K562 (cell line): ENCODE measurements around the gene FAM171A1. TPM values are rescaled to one million over a fixed set of nuclear protein-coding genes. Genes with fewer than 3 reads are reported as not detected.

ENCODE experiments used
- ATF4 ChIP-seq: fragments of 450-650 bp; formaldehyde crosslinking; IDR thresholded peaks from 2 replicates; pipeline ENCODE4 v1.4.0; 2022; ENCODE audit warnings: mild to moderate bottlenecking, moderate library complexity
- ATF7 ChIP-seq: fragments of 450-650 bp; IDR thresholded peaks from 2 replicates; pipeline ENCODE4 v1.7.1; 2014; ENCODE audit warnings: mild to moderate bottlenecking, moderate library complexity
- BRF2 ChIP-seq: IDR thresholded peaks from 3 replicates; pipeline ENCODE4 v1.6.1; 2011; ENCODE audit warnings: borderline replicate concordance, mild to moderate bottlenecking; ENCODE audit not compliant: insufficient read length, insufficient read depth
- CBX5 ChIP-seq: IDR thresholded peaks from 2 replicates; pipeline ENCODE4 v1.6.1; 2014; ENCODE audit warnings: low read depth, borderline replicate concordance
- CEBPG ChIP-seq, 3 experiments: fragments of 200-800 bp in 1 of 3; sonication (Bioruptor generic) in 1 of 3; sonication (generic) in 1 of 3; formaldehyde crosslinking in 1 of 3; IDR thresholded peaks in 2 of 3; conservative IDR thresholded peaks in 1 of 3; 2 replicates each; pipeline versions ENCODE4 v1.6.1 to v1.8.0; 2016 to 2022; ENCODE audit warnings: missing compliant biosample characterization in 2 of 3, missing genetic modification characterization in 2 of 3, mild to moderate bottlenecking in 1 of 3, missing genetic modification reagents in 1 of 3
- CREB3L1 ChIP-seq: fragments of 450-650 bp; IDR thresholded peaks from 2 replicates; pipeline ENCODE4 v1.6.1; 2014; ENCODE audit warnings: low read depth, mild to moderate bottlenecking, moderate library complexity, borderline replicate concordance
- CTBP1 ChIP-seq: fragments of 450-650 bp; IDR thresholded peaks from 2 replicates; pipeline ENCODE4 v1.6.1; 2016; ENCODE audit warnings: borderline replicate concordance
- ELF4 ChIP-seq: fragments of 450-650 bp; formaldehyde crosslinking; IDR thresholded peaks from 2 replicates; pipeline ENCODE4 v1.4.0; 2022; ENCODE audit warnings: missing genetic modification characterization
- HMBOX1 ChIP-seq: sonication (generic); IDR thresholded peaks from 2 replicates; pipeline ENCODE4 v1.6.1; 2016
- IRF9 ChIP-seq: fragments of 450-650 bp; IDR thresholded peaks from 2 replicates; pipeline ENCODE4 v1.6.1; 2016; ENCODE audit warnings: missing biosample characterization, missing genetic modification characterization
- KLF16 ChIP-seq: IDR thresholded peaks from 2 replicates; pipeline ENCODE4 v1.6.1; 2016; ENCODE audit warnings: antibody characterized with exemption
- NR3C1 ChIP-seq: sonication (generic); formaldehyde crosslinking; IDR thresholded peaks from 2 replicates; pipeline ENCODE4 v1.8.1; 2022; ENCODE audit warnings: missing genetic modification reagents
- NUFIP1 ChIP-seq: fragments of 450-650 bp; IDR thresholded peaks from 2 replicates; pipeline ENCODE4 v1.6.1; 2018; ENCODE audit not compliant: partially characterized antibody
- PML ChIP-seq: IDR thresholded peaks from 2 replicates; pipeline ENCODE4 v1.6.1; 2012; ENCODE audit warnings: low read length, inconsistent platforms
- RHOXF2B ChIP-seq: fragments of 250-450 bp; sonication (Bioruptor Pico); conservative IDR thresholded peaks from 2 replicates; pipeline ENCODE4 v1.5.1; 2021
- SMARCE1 ChIP-seq: fragments of 450-650 bp; IDR thresholded peaks from 2 replicates; pipeline ENCODE4 v1.7.1; 2016; ENCODE audit warnings: mild to moderate bottlenecking
- TAF9B ChIP-seq: fragments of 450-650 bp; IDR thresholded peaks from 2 replicates; pipeline ENCODE4 v1.6.1; 2018; ENCODE audit warnings: mild to moderate bottlenecking; ENCODE audit not compliant: partially characterized antibody
- TBL1XR1 ChIP-seq, 2 experiments: IDR thresholded peaks; 2 replicates each; pipeline ENCODE4 v1.6.1; 2012; ENCODE audit warnings: improper control_type of control experiment in 2 of 2, low read length in 2 of 2, mild to moderate bottlenecking in 1 of 2
- TCF3 ChIP-seq: sonication (generic); formaldehyde crosslinking; IDR thresholded peaks from 2 replicates; pipeline ENCODE4 v1.4.0; 2020; ENCODE audit warnings: mild to moderate bottlenecking, missing genetic modification reagents
- THRA ChIP-seq: fragments of 450-650 bp; IDR thresholded peaks from 2 replicates; pipeline ENCODE4 v1.6.1; 2017; ENCODE audit warnings: mild to moderate bottlenecking, moderate library complexity
- TRIM24 ChIP-seq, 2 experiments: fragments of 450-650 bp; IDR thresholded peaks; 2 replicates each; pipeline ENCODE4 v1.6.1; 2016
- ZNF655 ChIP-seq: fragments of 250-450 bp; sonication (Bioruptor Pico); IDR thresholded peaks from 2 replicates; pipeline ENCODE4 v1.5.0; 2021
- polyA plus RNA-seq, 8 experiments: library from polyadenylated mRNA; depleted of rRNA in 4 of 8; stranded (reverse) in 5 of 8; unstranded in 3 of 8; fragments of >200 nt; fragmentation: Nextera tagmentation in 2 of 8; fragmentation: Illumina TruSeq in 1 of 8; extraction: Ambion mirVana in 2 of 8; extraction: Trizol in 1 of 8; gene quantifications; 2 replicates each; pipeline versions ENCODE4 v1.2.1 to v1.2.3, GENCODE V29; 2011 to 2014; ENCODE audit warnings: inconsistent platforms in 1 of 8, missing spikeins in 1 of 8
- total RNA-seq, 7 experiments: library from RNA; depleted of rRNA in 6 of 7; stranded (reverse); fragments of >200 nt in 6 of 7; fragmentation: Illumina TruSeq in 2 of 7; extraction: Trizol in 2 of 7; gene quantifications; 2 replicates each; pipeline versions ENCODE4 v1.2.1 to v1.2.3, GENCODE V29; 2011 to 2021; ENCODE audit warnings: low replicate concordance in 1 of 7

The FAM171A1 gene
- total and polyA plus RNA-seq, 9 of the 15 experiments (the other 6 are each of a cell fraction or from before 2014, with no cell fraction given), result 0.51 to 8.2 (median 4.8) TPM

- TF ChIP-seq BRF2 (no peak), NR3C1 (no peak), NUFIP1 (no peak), PML (peak; percentile 42; the same call in 1 of the 2 replicates), HMBOX1 (no peak), ZNF655 (no peak), KLF16 (peak; percentile 60; the same call in 1 of the 2 replicates), TRIM24 (IDR thresholded peaks at IDR 0.05) (peak in 1 of 2 experiments; percentile 84; a peak in 1 of 4 replicates), TCF3 (CRISPR knock-in tag) (peak; percentile 91), CREB3L1 (no peak), SMARCE1 (peak; percentile 75; the same call in 1 of the 2 replicates), ATF4 (CRISPR knock-in tag) (peak; percentile 89), CTBP1 (0 out of 2 replicates have a peak, but pooled peaks have one; percentile 11), CEBPG (CRISPR knock-in tag; IDR thresholded peaks at IDR 0.05) (peak; percentile 96), CEBPG (tag; conservative IDR thresholded peaks at IDR 0.05 in 1 of 2, IDR thresholded peaks at IDR 0.05 in 1 of 2) (peak; percentile 97 to 99), IRF9 (tag) (0 out of 2 replicates have a peak, but pooled peaks have one; percentile 59), TBL1XR1 (IDR thresholded peaks at IDR 0.05; ENCODE audit: low read length in 2 of 2) (peak in 1 of 2 experiments; percentile 55; a peak in 1 of 4 replicates), THRA (no peak), CBX5 (no peak), TAF9B (peak; percentile 34), RHOXF2B (CRISPR knock-in tag) (no peak), ATF7 (peak; percentile 91), ELF4 (CRISPR knock-in tag) (no peak)
These were observed 26.2 kb downstream of the FAM171A1 start (continued) for GRCh38 chr10:15344876-15345285.
